ENCODE results near the gene OSTC.
"Not testable (repeated sequence)": the region's sequence is repeated elsewhere in the genome, so short reads cannot be mapped to it uniquely, and the experiment has no call there.

Gene OSTC

GRCh38 chr4:108649863-108650211 is 562 bp upstream of the OSTC start:
- DNase-seq, result no peak

DNA sequence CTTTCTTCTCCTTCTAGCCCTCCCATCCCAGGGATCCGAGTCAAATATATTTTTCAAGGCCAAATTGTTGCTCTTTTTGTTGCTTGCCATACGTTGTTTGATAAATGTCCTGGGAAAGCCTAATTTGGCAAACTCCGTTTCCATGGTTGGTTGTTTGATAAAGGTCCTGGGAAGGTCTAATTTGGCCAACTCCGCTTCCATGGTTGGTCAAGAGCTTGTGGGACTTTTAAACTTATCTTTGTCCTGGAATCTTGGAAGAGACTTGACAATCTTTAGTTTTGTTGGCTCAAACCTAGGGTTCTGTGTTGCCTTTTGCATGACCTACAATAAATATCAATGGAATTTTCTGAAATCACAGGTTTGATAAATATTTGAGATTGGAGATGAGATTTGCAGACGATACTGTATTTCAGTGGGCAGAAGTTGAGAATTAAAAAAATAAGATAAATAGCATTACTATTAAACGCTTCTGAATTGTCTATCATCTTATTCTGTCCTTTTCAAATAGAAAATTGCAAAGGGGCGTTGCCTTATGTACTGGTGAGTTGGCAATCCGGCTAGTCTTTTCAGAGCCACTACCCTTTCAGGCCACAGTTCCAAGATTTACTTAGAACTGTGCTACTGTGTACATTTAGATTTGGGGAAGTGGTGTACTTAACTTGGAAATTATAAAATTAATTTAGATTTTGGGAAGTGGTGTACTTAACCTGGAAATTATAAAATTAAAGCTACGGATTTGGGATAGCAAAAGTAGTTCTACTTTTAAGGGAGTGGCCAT is 804 bp downstream of the OSTC start:
- DNase-seq, result no peak

DNA sequence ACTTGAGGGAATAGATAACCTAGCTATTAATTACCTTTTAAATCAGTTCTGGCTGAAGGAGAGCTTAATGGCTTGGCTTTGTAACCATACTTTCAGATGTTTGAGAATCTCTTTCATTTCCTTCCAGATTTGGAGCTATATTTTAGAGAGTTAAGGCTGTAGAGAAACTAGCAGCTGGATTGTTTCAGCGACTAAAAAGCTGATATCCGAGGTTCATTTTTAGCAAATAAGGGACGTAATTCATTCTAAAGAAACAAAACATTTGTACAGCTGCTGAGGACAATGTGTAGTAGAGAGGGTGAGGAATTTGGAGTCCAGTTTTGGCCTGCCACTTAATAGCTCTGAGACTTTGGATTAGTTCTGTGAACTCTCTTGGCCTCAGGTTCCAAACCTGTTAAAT is 12.2 kb downstream of the OSTC start:
- DNase-seq, result no peak

GRCh38 chr4:108674356-108674977 is 24.1 kb downstream of the OSTC start:
- DNase-seq, result no peak

DNA sequence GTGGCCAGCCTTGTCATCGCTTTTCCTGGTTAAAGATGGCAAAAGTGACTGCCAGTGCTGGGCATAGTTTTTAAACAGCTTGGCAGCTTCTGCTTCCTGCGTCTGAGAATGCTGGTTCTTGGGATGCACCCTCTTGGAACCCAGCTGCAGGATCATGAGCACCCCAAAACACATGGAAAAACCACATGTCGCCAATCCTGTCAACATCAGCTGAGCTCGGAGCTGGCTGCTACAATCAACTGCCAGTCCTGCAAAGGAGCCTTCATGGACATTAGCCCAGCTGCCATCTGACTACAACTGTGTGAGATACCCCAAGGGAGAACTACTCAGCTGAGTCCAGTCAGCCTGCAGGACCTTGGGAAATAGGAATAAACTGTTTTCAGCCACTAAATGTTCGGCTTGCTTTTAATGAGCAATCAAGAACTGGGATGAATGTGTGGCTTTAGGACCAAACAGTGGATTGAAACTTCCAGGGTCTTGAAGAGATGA is 31.0 kb downstream of the OSTC start:
- no peak for DNase-seq

GRCh38 chr4:108683479-108683878 is 33.1 kb downstream of the OSTC start:
- DNase-seq, result no peak

GRCh38 chr4:108685036-108685686 is 34.8 kb downstream of the OSTC start:
- DNase-seq, result no peak

DNA sequence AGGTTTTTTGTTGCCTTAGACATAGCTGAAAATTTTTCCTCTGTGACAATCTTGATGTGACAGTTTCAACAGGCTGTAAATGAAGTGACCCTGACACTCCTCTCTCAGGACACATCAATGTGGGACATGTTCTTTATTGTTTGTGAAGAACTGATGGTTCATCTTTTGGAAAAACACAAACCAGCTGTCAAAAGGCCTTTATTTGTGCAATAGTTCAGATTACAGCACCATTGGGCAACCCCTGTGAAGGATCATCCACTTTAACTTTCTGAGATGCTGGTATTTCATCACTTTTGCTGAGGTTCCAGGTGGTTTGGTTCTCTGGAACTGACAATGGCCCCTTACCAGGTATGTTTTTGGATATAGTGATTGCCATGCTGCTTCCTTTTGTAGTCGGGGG is 40.3 kb downstream of the OSTC start:
- no peak for DNase-seq

- DNase-seq, result no peak
Observed at GRCh38 chr4:108693211-108693610, 42.8 kb downstream of the OSTC start.

- no peak for DNase-seq
Observed at GRCh38 chr4:108693819-108694218, 43.4 kb downstream of the OSTC start.

GRCh38 chr4:108694423-108694822 is 44.0 kb downstream of the OSTC start:
- no peak for DNase-seq

GRCh38 chr4:108695062-108695461 is 44.7 kb downstream of the OSTC start:
- no peak for DNase-seq

GRCh38 chr4:108696160-108696559 is 45.8 kb downstream of the OSTC start:
- DNase-seq, result no peak

DNA sequence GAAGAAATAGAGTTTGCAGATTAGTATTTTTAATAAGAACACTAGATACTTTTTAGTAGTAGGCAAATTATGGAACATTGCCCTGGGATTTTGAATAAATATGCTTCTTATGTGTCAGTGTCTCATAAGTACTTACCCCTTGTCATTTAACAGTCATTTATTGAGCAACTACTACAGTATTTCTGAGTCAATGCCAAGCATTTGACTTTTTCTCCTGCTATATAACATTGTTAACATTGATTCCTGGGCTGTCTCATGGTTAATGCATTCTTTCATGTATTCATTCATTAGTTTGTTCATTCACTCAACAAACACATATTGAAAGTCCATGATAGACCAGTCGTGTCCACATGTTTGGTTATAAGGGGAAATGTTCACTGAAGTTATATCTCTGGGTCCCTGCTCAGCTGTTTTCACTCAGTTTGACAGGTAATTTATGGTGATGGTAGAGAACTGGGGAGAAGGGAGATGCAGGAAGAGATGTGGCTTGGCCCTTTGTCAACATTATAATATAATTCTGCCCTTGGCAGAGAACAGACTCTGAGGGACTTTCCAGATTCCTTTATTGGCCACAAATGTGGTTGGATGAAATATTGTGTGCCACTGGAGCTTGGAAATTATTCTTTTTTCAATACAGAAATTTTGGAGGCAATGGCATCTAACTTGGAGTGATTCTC is 49.8 kb downstream of the OSTC start:
- peak; percentile 60 for DNase-seq

- DNase-seq, result no peak
Observed at GRCh38 chr4:108702960-108703359, 52.6 kb downstream of the OSTC start.

DNA sequence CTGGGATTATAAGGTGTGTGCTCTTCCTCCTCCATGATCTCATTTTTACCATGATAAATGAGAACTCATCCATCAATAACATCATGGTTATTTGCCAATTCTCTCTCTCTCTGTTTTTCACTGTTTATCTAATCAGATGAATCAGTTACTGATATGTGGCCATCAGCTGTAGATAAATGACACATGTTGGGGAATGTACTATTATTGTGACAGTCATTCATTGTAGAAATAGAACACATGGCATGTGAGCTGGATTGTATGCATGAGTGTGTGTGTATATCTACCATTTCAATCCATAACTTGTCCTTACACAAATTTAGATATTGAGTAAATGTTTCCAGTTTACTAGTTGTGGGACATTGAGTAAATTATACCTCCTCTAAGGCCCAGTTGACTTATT is 53.0 kb downstream of the OSTC start:
- DNase-seq, result no peak

GRCh38 chr4:108703966-108704365 is 53.6 kb downstream of the OSTC start:
- DNase-seq, result no peak

GRCh38 chr4:108706289-108706688 is 55.9 kb downstream of the OSTC start:
- no peak for DNase-seq

DNA sequence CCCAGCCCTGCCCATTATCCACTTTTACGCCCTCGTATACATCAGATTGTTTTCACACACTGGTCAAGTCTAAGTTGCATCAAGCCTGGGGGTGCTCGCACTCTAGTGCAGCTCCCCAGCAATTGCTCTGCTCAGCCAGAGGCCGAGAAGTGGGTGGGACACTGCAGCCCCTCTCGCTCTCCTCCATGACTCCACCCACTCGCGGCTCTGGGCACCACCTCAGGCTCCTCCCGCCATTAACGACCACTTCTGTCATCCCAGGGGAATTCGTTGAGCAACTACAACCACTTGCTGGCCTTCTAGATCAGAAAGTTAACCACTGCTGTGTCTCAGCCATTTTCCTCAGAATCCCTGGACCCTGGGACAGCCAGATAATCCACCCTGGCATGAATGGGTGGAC is 58.8 kb downstream of the OSTC start:
- no peak for DNase-seq

GRCh38 chr4:108709722-108710121 is 59.3 kb downstream of the OSTC start:
- DNase-seq, result no peak

DNA sequence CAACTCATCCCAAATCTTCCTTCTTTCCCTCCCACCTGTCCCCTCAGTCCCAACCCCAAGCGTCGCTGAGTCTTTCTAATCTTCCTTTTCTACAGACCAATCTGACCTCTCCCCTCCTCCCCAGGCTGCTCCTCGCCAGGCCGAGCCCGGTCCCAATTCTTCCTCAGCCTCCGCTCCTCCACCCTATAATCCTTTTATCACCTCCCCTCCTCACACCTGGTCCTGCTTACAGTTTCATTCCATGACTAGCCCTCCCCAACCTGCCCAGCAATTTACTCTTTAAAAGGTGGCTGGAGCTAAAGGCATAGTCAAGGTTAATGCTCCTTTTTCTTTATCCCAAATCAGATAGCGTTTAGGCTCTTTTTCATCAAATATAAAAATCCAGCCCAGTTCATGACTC is 60.2 kb downstream of the OSTC start:
- not testable (repeated sequence) for DNase-seq

GRCh38 chr4:108714880-108715279 is 64.5 kb downstream of the OSTC start:
- DNase-seq, result no peak

- DNase-seq, result no peak
Observed at GRCh38 chr4:108716340-108716739, 65.9 kb downstream of the OSTC start.

- DNase-seq, result no peak
Observed at GRCh38 chr4:108717386-108717785, 67.0 kb downstream of the OSTC start.

Data from NCI-H226 (cell line).